ENCODE data around the gene ERN1.
A peak's percentile ranks its signal among the peaks of the same experiment; 100 is the strongest.

The ERN1 gene

DNA sequence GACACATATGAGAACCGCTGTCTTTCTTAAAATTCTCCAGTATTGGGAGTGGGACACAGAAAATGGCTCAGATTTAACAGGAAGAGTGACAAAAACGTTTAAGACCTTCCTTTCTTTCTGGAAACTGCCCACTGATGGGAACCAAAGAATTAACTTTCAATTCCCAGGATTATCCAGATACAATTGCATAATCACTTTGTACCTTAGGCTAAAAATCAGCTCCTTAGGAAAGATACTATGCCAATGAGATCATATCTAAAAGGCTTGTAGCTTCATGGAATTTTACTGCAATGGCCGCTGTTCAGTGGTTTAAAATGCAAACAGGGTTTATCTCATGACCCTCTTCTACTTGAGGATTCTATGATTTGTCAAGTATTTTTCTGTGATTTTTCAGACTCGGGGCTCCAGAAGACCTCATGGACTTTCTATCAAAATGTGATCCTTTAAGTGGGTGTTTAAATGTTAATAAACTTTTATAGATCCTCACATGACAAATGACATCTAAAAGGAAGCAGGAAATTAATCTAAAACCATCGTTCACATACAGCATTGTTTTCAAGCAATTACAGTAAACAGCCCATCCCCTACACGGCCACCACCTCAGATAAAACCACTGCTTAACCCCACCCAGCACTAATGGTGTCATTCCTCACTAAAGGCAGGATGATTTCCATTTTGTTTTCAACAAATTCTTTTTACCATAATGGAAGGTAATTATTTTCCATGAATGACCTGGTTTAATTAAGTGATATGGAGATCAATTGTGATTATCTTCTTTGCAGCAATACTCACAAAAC lies 31.6 kb upstream of the ERN1 start:
- Histone ChIP-seq H2AFZ (ENCODE audit: insufficient read depth, low read length, poor library complexity) (no peak overlapping the region), H3K27me3 (ENCODE audit: insufficient read depth, low read length) (no peaks in the 10 kb centered on the region), H3K18ac (ENCODE audit: low read length) (no peak overlapping the region), H2AK5ac (ENCODE audit: low read length) (no peak overlapping the region), H3K4me1 (ENCODE audit: control insufficient read depth in 1 of 2, insufficient read depth in 2 of 2, low read length in 2 of 2) (peaks cover 6 to 9% of the 10 kb centered on the region in 2 experiments), H3K27ac (ENCODE audit: low read depth, low read length) (no peak overlapping the region), H3K79me1 (ENCODE audit: low read length) (no peaks in the 10 kb centered on the region), H2BK120ac (ENCODE audit: insufficient read depth, low read length, poor library complexity) (no peak overlapping the region), H4K12ac (ENCODE audit: low read depth, low read length) (no peak overlapping the region), H3K23ac (ENCODE audit: low read length) (no peak overlapping the region), H3K4me3 (ENCODE audit: low read depth, low read length) (no peak overlapping the region), H3K36me3 (ENCODE audit: control insufficient read depth in 1 of 2, insufficient read depth in 2 of 2, low read length in 2 of 2) (peaks cover 27 to 48% of the 10 kb centered on the region in 2 experiments), H3K9me3 (ENCODE audit: insufficient read depth, low read depth, low read length) (no peaks in the 10 kb centered on the region), H2BK5ac (ENCODE audit: low read depth, low read length, poor library complexity) (no peak overlapping the region), H3K4me2 (ENCODE audit: low read length) (no peak overlapping the region), H3K4ac (ENCODE audit: low read depth, low read length) (no peak overlapping the region), H4K8ac (ENCODE audit: low read depth, low read length) (no peak overlapping the region), H4K91ac (ENCODE audit: low read depth, low read length) (no peak overlapping the region), H3K9ac (ENCODE audit: low read length) (no peak overlapping the region), H2BK12ac (ENCODE audit: low read length) (no peak overlapping the region), H3K79me2 (ENCODE audit: control insufficient read depth, insufficient read depth, low read length, poor library complexity) (peaks cover 1% of the 10 kb centered on the region), H3K14ac (ENCODE audit: low read length) (no peak overlapping the region)
- DNase-seq: peak in 1 of 2 donors; percentile 69
- no CpG with 5 or more reads among the region's 6 CpGs for WGBS (ENCODE audit: extremely low coverage, insufficient coverage, insufficient read length)

- H2AFZ ChIP-seq (ENCODE audit: insufficient read depth, low read length, poor library complexity): no peak overlapping the region
- H3K4me1 ChIP-seq (ENCODE audit: control insufficient read depth in 1 of 2, insufficient read depth in 2 of 2, low read length in 2 of 2): peaks cover 7 to 10% of the 10 kb centered on the region in 2 experiments
- H2BK12ac ChIP-seq (ENCODE audit: low read length): no peak overlapping the region
- peaks cover 26 to 43% of the 10 kb centered on the region in 2 experiments for H3K36me3 ChIP-seq (ENCODE audit: control insufficient read depth in 1 of 2, insufficient read depth in 2 of 2, low read length in 2 of 2)
- no peak overlapping the region for H2BK5ac ChIP-seq (ENCODE audit: low read depth, low read length, poor library complexity)
- H3K9ac ChIP-seq (ENCODE audit: low read length): no peak overlapping the region
- no peak overlapping the region for H4K91ac ChIP-seq (ENCODE audit: low read depth, low read length)
- no peak overlapping the region for H3K27ac ChIP-seq (ENCODE audit: low read depth, low read length)
- H2AK5ac ChIP-seq (ENCODE audit: low read length): no peak overlapping the region
- H3K23ac ChIP-seq (ENCODE audit: low read length): no peak overlapping the region
- H4K12ac ChIP-seq (ENCODE audit: low read depth, low read length): no peak overlapping the region
- H3K79me2 ChIP-seq (ENCODE audit: control insufficient read depth, insufficient read depth, low read length, poor library complexity): peaks cover 1% of the 10 kb centered on the region
- H3K9me3 ChIP-seq (ENCODE audit: insufficient read depth, low read depth, low read length): no peaks in the 10 kb centered on the region
- H3K4me3 ChIP-seq (ENCODE audit: low read depth, low read length): no peak overlapping the region
- no peak overlapping the region for H3K14ac ChIP-seq (ENCODE audit: low read length)
- peaks cover 2% of the 10 kb centered on the region for H3K79me1 ChIP-seq (ENCODE audit: low read length)
- no peak overlapping the region for H3K4ac ChIP-seq (ENCODE audit: low read depth, low read length)
- H3K18ac ChIP-seq (ENCODE audit: low read length): peak overlapping the region; percentile 51
- DNase-seq: no peak
- WGBS (ENCODE audit: extremely low coverage, insufficient coverage, insufficient read length): no CpG with 5 or more reads among the region's 4 CpGs
- H2BK120ac ChIP-seq (ENCODE audit: insufficient read depth, low read length, poor library complexity): no peak overlapping the region
- H4K8ac ChIP-seq (ENCODE audit: low read depth, low read length): no peak overlapping the region
- no peak overlapping the region for H3K4me2 ChIP-seq (ENCODE audit: low read length)
- H3K27me3 ChIP-seq (ENCODE audit: insufficient read depth, low read length): no peaks in the 10 kb centered on the region
These were observed 30.4 kb upstream of the ERN1 start for GRCh38 chr17:64160378-64160777.

DNA sequence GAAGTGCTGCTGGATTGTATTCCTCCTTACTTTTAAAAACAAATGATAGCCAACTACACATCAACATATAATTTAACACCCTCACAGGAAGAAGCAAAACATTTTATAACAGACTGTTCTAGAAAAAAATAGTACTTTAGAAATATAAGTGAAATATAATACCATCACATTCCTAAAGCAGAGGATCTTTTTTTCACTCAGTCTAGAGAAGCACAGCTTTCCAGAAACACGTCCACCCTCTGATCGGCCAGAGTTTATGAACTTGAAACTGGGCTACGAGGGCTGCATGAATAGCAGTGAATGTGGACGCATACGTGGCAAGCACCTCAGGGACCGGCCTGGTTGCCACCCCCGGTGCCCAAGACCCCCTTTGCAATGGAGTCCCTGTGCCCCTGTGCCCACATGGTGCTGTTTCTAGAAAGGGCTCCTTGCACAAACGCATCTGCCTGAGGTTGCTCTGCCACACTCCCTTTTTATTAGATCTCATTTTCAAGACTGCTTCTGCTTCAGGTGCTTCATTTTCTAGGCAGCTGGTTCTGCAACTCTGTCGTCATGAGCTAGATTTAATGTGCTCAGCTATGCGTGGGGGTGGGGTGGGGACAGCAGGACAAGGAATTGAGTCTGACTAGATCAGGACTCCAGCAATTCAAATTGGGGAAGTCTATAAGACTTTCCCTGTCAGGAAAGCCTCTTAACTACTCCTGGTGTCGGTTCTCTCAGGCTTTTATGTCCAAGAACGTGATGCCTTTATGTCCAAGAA lies 29.1 kb upstream of the ERN1 start:
- Histone ChIP-seq H4K12ac (ENCODE audit: low read depth, low read length) (no peak overlapping the region), H3K4me1 (ENCODE audit: control insufficient read depth in 1 of 2, insufficient read depth in 2 of 2, low read length in 2 of 2) (peaks cover 7 to 10% of the 10 kb centered on the region in 2 experiments), H3K27me3 (ENCODE audit: insufficient read depth, low read length) (no peaks in the 10 kb centered on the region), H4K8ac (ENCODE audit: low read depth, low read length) (no peak overlapping the region), H3K4me3 (ENCODE audit: low read depth, low read length) (no peak overlapping the region), H3K14ac (ENCODE audit: low read length) (peak overlapping the region; percentile 20), H3K23ac (ENCODE audit: low read length) (no peak overlapping the region), H2AK5ac (ENCODE audit: low read length) (no peak overlapping the region), H3K79me2 (ENCODE audit: control insufficient read depth, insufficient read depth, low read length, poor library complexity) (peaks cover 1% of the 10 kb centered on the region), H2BK12ac (ENCODE audit: low read length) (no peak overlapping the region), H4K91ac (ENCODE audit: low read depth, low read length) (no peak overlapping the region), H2BK120ac (ENCODE audit: insufficient read depth, low read length, poor library complexity) (no peak overlapping the region), H3K9ac (ENCODE audit: low read length) (no peak overlapping the region), H3K79me1 (ENCODE audit: low read length) (peaks cover 2% of the 10 kb centered on the region), H2AFZ (ENCODE audit: insufficient read depth, low read length, poor library complexity) (no peak overlapping the region), H3K18ac (ENCODE audit: low read length) (no peak overlapping the region), H3K9me3 (ENCODE audit: insufficient read depth, low read depth, low read length) (no peaks in the 10 kb centered on the region), H2BK5ac (ENCODE audit: low read depth, low read length, poor library complexity) (no peak overlapping the region), H3K27ac (ENCODE audit: low read depth, low read length) (no peak overlapping the region), H3K36me3 (ENCODE audit: control insufficient read depth in 1 of 2, insufficient read depth in 2 of 2, low read length in 2 of 2) (peaks cover 29 to 39% of the 10 kb centered on the region in 2 experiments), H3K4me2 (ENCODE audit: low read length) (no peak overlapping the region), H3K4ac (ENCODE audit: low read depth, low read length) (no peak overlapping the region)
- no CpG with 5 or more reads among the region's 12 CpGs for WGBS (ENCODE audit: extremely low coverage, insufficient coverage, insufficient read length)
- DNase-seq: peak; percentile 52 to 65

GRCh38 chr17:64158406-64158805 lies 28.5 kb upstream of the ERN1 start:
- Histone ChIP-seq H3K27me3 (ENCODE audit: insufficient read depth, low read length) (no peaks in the 10 kb centered on the region), H3K9ac (ENCODE audit: low read length) (no peak overlapping the region), H3K18ac (ENCODE audit: low read length) (no peak overlapping the region), H3K14ac (ENCODE audit: low read length) (no peak overlapping the region), H4K12ac (ENCODE audit: low read depth, low read length) (no peak overlapping the region), H2BK12ac (ENCODE audit: low read length) (no peak overlapping the region), H3K23ac (ENCODE audit: low read length) (no peak overlapping the region), H2BK5ac (ENCODE audit: low read depth, low read length, poor library complexity) (no peak overlapping the region), H3K9me3 (ENCODE audit: insufficient read depth, low read depth, low read length) (no peaks in the 10 kb centered on the region), H3K36me3 (ENCODE audit: control insufficient read depth in 1 of 2, insufficient read depth in 2 of 2, low read length in 2 of 2) (peaks cover 28 to 41% of the 10 kb centered on the region in 2 experiments), H3K27ac (ENCODE audit: low read depth, low read length) (no peak overlapping the region), H2AK5ac (ENCODE audit: low read length) (no peak overlapping the region), H4K91ac (ENCODE audit: low read depth, low read length) (no peak overlapping the region), H2BK120ac (ENCODE audit: insufficient read depth, low read length, poor library complexity) (no peak overlapping the region), H2AFZ (ENCODE audit: insufficient read depth, low read length, poor library complexity) (no peak overlapping the region), H3K4me2 (ENCODE audit: low read length) (no peak overlapping the region), H3K79me2 (ENCODE audit: control insufficient read depth, insufficient read depth, low read length, poor library complexity) (peaks cover 1% of the 10 kb centered on the region), H3K4me1 (ENCODE audit: control insufficient read depth in 1 of 2, insufficient read depth in 2 of 2, low read length in 2 of 2) (peaks cover 7 to 10% of the 10 kb centered on the region in 2 experiments), H3K79me1 (ENCODE audit: low read length) (peaks cover 2% of the 10 kb centered on the region), H4K8ac (ENCODE audit: low read depth, low read length) (no peak overlapping the region), H3K4me3 (ENCODE audit: low read depth, low read length) (no peak overlapping the region), H3K4ac (ENCODE audit: low read depth, low read length) (no peak overlapping the region)
- no peak for DNase-seq
- WGBS (ENCODE audit: extremely low coverage, insufficient coverage, insufficient read length): no CpG with 5 or more reads among the region's 7 CpGs
